SK-MEL-5 (cell line): ENCODE measurements around the gene B4GALNT3. TPM values are rescaled to one million over a fixed set of nuclear protein-coding genes. Genes with fewer than 3 reads are reported as not detected.

Experiments used
- DNase-seq: peaks from one replicate; pipeline ENCODE4 v3.0.0-alpha.2; 2016; ENCODE audit warnings: low read depth, low spot score
- in situ Hi-C: cut with HindIII; loops from 2 replicates; pipeline ENCODE4 v1.10.0; 2016; ENCODE audit warnings: low sequenced_read_pairs, high pct_unique_total_duplicates, low pct_unique_long_range_greater_than_20kb
- total RNA-seq: library from RNA; depleted of rRNA; stranded (reverse); fragments of >200 nt; shearing (Covaris generic); gene quantifications from 2 replicates; pipeline ENCODE4 v1.2.3, GENCODE V29; 2014

B4GALNT3 gene
- total RNA-seq, 1 experiment from 2014 or later = 0.34 TPM

DNA sequence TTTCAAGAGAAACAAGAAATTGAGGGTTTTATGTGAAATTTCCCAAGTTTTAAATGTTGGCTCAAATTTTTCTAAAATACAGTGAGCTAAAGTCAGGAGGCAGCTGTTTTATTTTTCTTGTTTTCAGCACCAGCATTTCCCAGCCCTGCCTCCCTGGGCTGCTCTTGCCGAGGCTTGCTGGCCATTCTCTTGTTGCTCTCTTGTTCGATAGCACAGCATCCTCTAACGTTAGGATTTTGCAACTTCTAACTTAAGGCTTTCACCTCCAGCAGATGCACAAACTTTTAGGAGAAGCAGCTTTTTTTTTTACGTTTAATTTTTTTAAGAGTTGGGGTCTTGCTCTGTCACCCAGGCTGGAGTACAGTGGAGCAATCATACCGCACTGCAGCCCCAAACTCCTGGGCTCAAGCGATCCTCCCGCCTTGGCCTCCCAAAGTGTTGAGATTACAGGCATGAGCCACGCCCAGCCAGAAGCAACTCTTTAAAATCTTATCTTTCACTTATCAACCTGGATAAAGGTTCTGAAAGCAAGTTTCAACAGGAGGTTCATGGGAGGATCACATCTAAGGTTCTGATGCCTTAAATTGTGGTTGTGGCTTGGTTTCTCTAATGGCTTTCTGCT is 40.2 kb downstream of the B4GALNT3 start:
- no peak for DNase-seq
- in situ Hi-C loops = no loop called here

DNA sequence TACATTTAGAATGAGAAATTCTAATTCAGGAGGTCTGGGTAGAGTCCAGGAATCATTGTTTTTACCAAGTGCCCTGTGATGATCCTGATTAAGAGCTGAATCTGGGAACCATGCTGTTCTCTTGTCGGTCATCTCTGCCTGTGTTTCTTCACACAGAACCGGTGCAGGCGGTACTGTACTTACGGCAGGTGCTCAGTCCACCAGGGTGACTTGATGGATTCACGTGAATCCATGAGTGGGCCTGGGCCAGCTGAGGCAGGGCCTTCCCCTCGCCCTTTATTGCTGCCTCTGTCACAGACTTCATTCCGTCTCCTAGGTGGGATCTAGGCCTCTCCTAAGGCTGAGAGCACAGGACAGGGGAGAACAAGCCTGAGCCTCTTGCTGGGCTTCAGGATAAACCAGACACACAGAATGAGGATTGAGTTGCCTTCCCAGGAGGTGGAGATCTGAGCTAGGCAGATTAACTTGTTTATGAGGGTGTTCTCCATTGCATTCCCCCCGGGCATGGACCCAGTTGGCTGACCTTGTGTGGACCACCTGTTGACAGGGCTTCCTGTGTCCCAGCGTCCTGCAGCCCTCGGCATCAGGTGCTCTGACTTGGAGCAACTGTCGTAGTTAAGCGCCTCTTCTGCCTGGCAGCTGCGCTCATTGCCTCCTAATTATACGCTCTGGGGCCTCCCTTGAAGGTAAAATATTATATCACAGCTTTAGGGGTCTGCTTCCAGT is 42.1 kb downstream of the B4GALNT3 start:
- no peak for DNase-seq
- in situ Hi-C loops = no loop called here

GRCh38 chr12:503111-503761 is 43.5 kb downstream of the B4GALNT3 start:
- no peak for DNase-seq
- in situ Hi-C loops = no loop called here

- DNase-seq = no peak
These were observed 45.5 kb downstream of the B4GALNT3 start for GRCh38 chr12:505221-505620.

DNA sequence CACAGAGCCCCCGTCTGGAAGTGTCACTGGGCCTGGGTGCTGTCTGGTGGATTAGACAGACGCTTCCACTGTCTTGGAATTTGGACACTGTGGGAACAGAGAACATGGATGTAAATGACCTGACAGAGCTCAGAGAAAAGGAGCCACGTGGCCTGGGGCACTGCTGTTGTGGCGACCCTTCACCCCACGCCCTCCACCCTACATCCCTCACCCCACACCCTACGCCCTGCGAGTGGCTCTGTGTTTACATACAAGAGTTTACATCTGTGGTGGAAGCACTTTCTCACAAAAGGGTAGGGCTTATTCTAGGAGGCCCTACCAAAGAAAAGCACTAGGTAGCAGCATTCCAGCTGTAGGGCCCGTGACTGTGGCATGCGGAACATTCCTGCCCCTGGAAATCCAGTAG is 47.7 kb downstream of the B4GALNT3 start:
- in situ Hi-C loops = no loop called here

More at GRCh38 chr12:505221-505620, 45.5 kb downstream of the B4GALNT3 start:
- in situ Hi-C loops = no loop called here

GRCh38 chr12:508145-508544 is 48.4 kb downstream of the B4GALNT3 start:
- in situ Hi-C loops = no loop called here
- DNase-seq = no peak

More for the DNA sequence above, 47.7 kb downstream of the B4GALNT3 start:
- no peak for DNase-seq

GRCh38 chr12:508795-509194 is 49.1 kb downstream of the B4GALNT3 start:
- no peak for DNase-seq
- in situ Hi-C loops = no loop called here

GRCh38 chr12:509500-509899 is 49.8 kb downstream of the B4GALNT3 start:
- no peak for DNase-seq
- in situ Hi-C loops = no loop called here

- DNase-seq = peak; percentile 68
These were observed 50.5 kb downstream of the B4GALNT3 start for GRCh38 chr12:510071-510825.

GRCh38 chr12:512933-513332 is 53.2 kb downstream of the B4GALNT3 start:
- in situ Hi-C loops = no loop called here
- no peak for DNase-seq

More at GRCh38 chr12:510071-510825, 50.5 kb downstream of the B4GALNT3 start:
- in situ Hi-C loops = no loop called here

- in situ Hi-C loops = no loop called here
- no peak for DNase-seq
These were observed 53.7 kb downstream of the B4GALNT3 start for GRCh38 chr12:513446-513845.

GRCh38 chr12:517538-517937 is 57.8 kb downstream of the B4GALNT3 start:
- DNase-seq = no peak
- in situ Hi-C loops = no loop called here

DNA sequence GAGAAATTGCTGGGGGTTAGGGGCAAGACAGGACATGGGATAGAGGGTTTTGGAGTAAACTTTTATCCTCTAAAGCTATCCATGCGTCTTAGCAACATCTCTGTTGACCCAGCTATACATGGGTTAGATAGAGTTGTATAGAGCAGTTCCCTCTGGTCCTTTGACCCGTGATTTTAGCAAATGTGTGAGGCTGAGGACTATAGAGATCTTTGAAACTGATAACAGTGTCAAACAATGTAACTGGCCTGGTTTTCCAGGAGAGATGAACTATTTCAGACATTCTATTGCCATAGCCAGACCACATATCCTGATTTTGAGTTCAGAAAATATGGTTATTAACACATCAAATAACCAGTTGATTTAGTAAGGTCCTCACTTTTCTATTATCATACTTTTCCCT is 60.4 kb downstream of the B4GALNT3 start:
- in situ Hi-C loops = no loop called here
- DNase-seq = no peak

DNA sequence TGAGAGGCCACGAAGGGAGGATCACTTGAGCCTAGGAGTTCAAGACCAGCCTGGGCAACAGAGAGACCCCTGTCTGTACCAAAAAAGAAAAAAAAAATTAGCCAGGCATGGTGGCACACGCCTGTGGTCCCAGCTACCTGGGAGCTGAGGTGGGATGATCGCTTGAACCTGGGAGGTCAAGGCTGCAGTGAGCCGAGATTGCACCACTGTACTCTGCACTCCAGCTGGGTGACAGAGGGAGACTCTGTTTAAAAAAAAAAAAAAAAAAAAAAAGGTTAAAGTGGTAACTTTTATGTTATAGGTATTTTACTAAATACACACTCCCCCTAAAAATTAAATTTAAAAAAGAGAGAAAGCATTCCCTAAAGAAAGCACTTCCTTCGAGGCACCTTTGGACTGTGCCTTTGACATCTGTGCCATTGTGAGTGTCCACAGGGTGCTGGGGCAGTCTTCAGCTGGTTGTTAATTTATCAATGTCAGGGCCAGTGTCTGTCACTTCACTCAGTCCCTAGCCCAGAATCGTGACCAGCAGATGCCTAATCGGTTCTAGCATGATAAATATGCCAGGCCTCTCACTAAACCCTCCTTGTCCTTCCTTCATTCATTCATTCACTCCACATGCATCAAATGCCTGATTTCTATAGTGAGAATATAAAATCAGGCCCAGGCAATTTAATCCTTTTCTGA is 63.1 kb downstream of the B4GALNT3 start:
- in situ Hi-C loops = no loop called here
- DNase-seq = no peak

DNA sequence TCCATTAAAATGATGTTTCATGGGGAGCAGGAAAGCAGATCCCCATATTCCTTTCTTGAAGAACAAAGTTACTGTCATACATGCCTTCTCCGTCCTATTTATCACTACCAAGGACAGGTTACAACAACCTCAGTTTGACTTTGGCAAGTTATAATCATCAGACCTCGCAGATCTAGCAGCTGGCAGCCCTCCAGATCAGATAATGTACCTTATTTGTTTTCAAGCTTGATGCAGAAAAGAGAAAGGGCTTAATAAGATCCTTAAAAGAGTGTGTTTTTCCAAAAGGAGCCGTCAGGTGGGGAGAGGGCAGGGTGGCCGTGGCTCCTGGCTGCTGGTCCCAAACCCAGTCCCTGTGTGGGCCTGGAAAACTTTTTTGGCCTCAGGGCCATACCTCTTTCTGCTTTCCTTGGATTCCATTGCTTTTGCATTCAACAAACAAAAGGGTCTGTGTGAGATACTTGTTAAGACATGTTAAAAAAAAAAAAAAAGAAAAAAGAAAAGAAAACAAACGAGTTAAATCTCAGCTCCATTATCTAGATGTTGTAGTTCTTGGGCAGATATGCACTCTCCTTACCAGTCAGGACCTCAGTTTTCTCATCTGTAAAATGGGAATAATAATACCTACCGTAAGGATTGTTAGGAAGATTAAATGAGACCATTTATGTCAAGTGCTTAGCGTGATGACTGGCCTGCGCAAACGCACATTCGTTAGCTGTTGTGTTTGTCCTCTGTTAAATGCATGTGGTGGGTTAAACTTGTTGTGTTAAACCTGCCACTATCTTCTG is 64.6 kb downstream of the B4GALNT3 start:
- in situ Hi-C loops = no loop called here
- DNase-seq = no peak

DNA sequence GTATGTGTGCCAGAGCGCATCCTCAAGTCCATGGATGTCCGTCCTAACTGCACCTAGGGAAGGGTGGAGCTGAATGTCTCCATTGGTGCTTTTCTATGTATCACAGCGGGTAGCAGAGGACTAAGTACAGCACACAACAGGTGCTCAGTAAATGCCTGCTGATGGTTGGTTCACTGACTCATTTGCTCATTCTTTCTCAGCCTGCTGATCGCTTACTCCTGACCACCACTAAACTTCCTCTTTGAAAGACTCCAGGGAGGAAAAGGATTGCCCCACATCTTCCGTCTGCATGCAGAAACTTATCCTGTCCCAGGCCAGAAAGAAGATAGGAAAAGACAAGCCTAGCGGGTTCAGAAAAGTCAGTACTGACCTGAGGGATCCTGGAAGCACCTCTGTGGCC is 66.3 kb downstream of the B4GALNT3 start:
- no peak for DNase-seq
- in situ Hi-C loops = no loop called here

DNA sequence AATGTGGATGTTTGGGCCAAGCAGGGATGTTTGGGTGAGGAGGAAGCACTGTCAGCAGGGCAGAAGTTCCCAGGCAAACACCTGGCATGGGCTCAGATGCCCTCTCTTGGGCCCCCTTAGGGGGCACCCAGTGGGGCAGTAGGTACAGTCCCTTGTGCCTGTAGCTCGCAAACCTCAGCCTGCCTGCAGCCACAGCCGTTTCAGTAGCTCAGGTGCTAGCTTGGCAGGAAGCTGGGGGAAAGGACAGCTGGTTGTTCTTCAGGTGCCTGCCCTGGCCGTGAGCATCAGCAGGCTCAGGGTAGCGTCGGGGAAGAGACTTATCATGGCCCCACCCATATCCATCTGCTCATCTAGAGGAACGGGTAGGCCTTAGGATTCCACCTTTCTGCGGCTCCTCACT is 67.5 kb downstream of the B4GALNT3 start:
- DNase-seq = no peak
- in situ Hi-C loops = no loop called here
